ENCODE measurements around the gene CNTN5.

The CNTN5 gene

DNA sequence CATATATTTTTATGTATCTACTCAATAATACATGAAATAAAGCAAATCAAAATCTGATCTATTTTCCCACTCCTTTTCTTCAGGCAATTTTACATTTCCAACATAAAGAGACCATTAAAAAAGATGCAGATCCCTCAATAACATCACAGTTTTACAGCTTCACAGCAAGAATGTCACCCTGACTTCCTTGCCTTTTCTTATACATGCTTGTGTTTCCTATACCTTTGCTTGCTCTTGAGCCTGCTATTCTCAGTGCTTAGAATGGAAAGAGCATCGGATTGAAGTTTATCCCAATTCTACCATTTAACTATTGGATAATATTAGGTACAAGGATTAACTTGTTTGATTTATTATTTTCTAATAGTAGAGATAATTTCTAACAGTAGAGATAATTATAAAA is 176.7 kb downstream of the CNTN5 start:
- no peak for ATAC-seq (ENCODE audit: low read depth)
- H3K36me3 ChIP-seq (ENCODE audit: low read depth) = no peaks in the 10 kb centered on the region
- TF ChIP-seq, protein P1, sequence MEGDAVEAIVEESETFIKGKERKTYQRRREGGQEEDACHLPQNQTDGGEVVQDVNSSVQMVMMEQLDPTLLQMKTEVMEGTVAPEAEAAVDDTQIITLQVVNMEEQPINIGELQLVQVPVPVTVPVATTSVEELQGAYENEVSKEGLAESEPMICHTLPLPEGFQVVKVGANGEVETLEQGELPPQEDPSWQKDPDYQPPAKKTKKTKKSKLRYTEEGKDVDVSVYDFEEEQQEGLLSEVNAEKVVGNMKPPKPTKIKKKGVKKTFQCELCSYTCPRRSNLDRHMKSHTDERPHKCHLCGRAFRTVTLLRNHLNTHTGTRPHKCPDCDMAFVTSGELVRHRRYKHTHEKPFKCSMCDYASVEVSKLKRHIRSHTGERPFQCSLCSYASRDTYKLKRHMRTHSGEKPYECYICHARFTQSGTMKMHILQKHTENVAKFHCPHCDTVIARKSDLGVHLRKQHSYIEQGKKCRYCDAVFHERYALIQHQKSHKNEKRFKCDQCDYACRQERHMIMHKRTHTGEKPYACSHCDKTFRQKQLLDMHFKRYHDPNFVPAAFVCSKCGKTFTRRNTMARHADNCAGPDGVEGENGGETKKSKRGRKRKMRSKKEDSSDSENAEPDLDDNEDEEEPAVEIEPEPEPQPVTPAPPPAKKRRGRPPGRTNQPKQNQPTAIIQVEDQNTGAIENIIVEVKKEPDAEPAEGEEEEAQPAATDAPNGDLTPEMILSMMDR (IDR thresholded peaks at IDR 0.05; ENCODE audit: poor library complexity, severe bottlenecking) = no peak
- H3K4me1 ChIP-seq (ENCODE audit: insufficient read depth, poor library complexity, severe bottlenecking) = no peaks in the 10 kb centered on the region
- H3K4me3 ChIP-seq (ENCODE audit: severe bottlenecking) = no peak overlapping the region
- H3K27me3 ChIP-seq (ENCODE audit: insufficient read depth, poor library complexity, severe bottlenecking) = peaks cover 20% of the 10 kb centered on the region
- no peak overlapping the region for H3K27ac ChIP-seq (ENCODE audit: poor library complexity, severe bottlenecking)
- no peak for DNase-seq (ENCODE audit: low spot score)
- no peaks in the 10 kb centered on the region for H3K9me3 ChIP-seq (ENCODE audit: severe bottlenecking)

- Histone ChIP-seq H3K36me3 (ENCODE audit: low read depth) (no peaks in the 10 kb centered on the region), H3K9me3 (ENCODE audit: severe bottlenecking) (no peaks in the 10 kb centered on the region), H3K4me3 (ENCODE audit: severe bottlenecking) (no peak overlapping the region), H3K27me3 (ENCODE audit: insufficient read depth, poor library complexity, severe bottlenecking) (peaks cover 20% of the 10 kb centered on the region), H3K27ac (ENCODE audit: poor library complexity, severe bottlenecking) (no peak overlapping the region), H3K4me1 (ENCODE audit: insufficient read depth, poor library complexity, severe bottlenecking) (no peaks in the 10 kb centered on the region)
- TF ChIP-seq, protein P1 (IDR thresholded peaks at IDR 0.05; ENCODE audit: poor library complexity, severe bottlenecking) = no peak
- DNase-seq (ENCODE audit: low spot score) = no peak
- ATAC-seq (ENCODE audit: low read depth) = no peak
Measured at GRCh38 chr11:99198215-99198614, 177.5 kb downstream of the CNTN5 start.

DNA sequence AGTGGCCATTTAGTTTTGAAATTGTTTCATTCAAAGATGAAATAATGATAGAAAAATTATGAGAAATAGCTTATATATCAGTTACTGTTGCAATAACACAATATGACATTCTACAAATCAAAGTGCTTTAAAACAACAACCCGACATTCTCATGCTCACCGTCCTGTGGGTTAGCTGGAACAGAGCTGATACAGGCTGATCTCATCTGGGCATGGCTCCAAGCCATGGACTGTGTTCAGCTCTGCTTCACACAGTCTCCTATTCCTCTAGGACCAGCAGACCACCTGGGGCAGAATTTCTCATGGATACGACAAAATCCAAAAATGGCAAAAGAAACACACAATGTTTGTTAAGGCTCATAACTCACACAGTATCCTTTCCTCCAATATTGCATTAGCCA is 178.6 kb downstream of the CNTN5 start:
- Histone ChIP-seq H3K27ac (ENCODE audit: poor library complexity, severe bottlenecking) (no peak overlapping the region), H3K36me3 (ENCODE audit: low read depth) (no peaks in the 10 kb centered on the region), H3K9me3 (ENCODE audit: severe bottlenecking) (no peaks in the 10 kb centered on the region), H3K4me3 (ENCODE audit: severe bottlenecking) (no peak overlapping the region), H3K4me1 (ENCODE audit: insufficient read depth, poor library complexity, severe bottlenecking) (no peaks in the 10 kb centered on the region), H3K27me3 (ENCODE audit: insufficient read depth, poor library complexity, severe bottlenecking) (peaks cover 16% of the 10 kb centered on the region)
- TF ChIP-seq, protein P1 (IDR thresholded peaks at IDR 0.05; ENCODE audit: poor library complexity, severe bottlenecking) = no peak
- DNase-seq (ENCODE audit: low spot score) = no peak
- ATAC-seq (ENCODE audit: low read depth) = no peak

GRCh38 chr11:99200720-99201119 is 180.0 kb downstream of the CNTN5 start:
- TF ChIP-seq, protein P1 (IDR thresholded peaks at IDR 0.05; ENCODE audit: poor library complexity, severe bottlenecking) = no peak
- ATAC-seq (ENCODE audit: low read depth) (no peak), DNase-seq (ENCODE audit: low spot score) (no peak)
- no peaks in the 10 kb centered on the region for H3K9me3 ChIP-seq (ENCODE audit: severe bottlenecking)
- H3K36me3 ChIP-seq (ENCODE audit: low read depth) = no peaks in the 10 kb centered on the region
- H3K4me1 ChIP-seq (ENCODE audit: insufficient read depth, poor library complexity, severe bottlenecking) = no peaks in the 10 kb centered on the region
- no peak overlapping the region for H3K27ac ChIP-seq (ENCODE audit: poor library complexity, severe bottlenecking)
- H3K4me3 ChIP-seq (ENCODE audit: severe bottlenecking) = no peak overlapping the region
- H3K27me3 ChIP-seq (ENCODE audit: insufficient read depth, poor library complexity, severe bottlenecking) = peaks cover 13% of the 10 kb centered on the region

DNA sequence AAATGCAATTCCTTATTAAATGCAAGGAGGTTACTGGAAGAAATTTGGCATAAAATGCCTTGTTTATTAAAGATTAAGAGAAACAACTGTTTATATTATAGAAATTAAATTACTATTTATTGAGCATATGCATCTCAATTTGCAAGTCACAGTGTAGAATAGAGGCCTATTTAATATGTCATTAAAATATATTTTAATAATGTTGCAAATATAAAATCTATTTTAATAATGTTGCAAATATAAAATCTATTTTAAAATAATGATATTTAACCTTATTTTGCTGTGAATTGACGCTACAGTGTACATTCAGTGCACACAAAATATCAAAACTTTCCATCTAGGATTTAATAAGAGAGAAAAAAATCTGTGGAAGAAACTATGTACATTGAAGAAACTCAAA is 188.1 kb downstream of the CNTN5 start:
- ATAC-seq (ENCODE audit: low read depth) = no peak
- no peaks in the 10 kb centered on the region for H3K36me3 ChIP-seq (ENCODE audit: low read depth)
- TF ChIP-seq, protein P1 (IDR thresholded peaks at IDR 0.05; ENCODE audit: poor library complexity, severe bottlenecking) = no peak

More for the DNA sequence above, 188.1 kb downstream of the CNTN5 start:
- H3K27ac ChIP-seq (ENCODE audit: poor library complexity, severe bottlenecking) = no peak overlapping the region
- H3K9me3 ChIP-seq (ENCODE audit: severe bottlenecking) = no peaks in the 10 kb centered on the region
- peaks cover 4% of the 10 kb centered on the region for H3K27me3 ChIP-seq (ENCODE audit: insufficient read depth, poor library complexity, severe bottlenecking)
- DNase-seq (ENCODE audit: low spot score) = no peak
- H3K4me3 ChIP-seq (ENCODE audit: severe bottlenecking) = no peak overlapping the region
- no peaks in the 10 kb centered on the region for H3K4me1 ChIP-seq (ENCODE audit: insufficient read depth, poor library complexity, severe bottlenecking)
